Measurements from ENCODE around the gene ARSD.

GRCh38 chrX:2934715-2935710, 5.9 kb upstream of the ARSD start:
- TF ChIP-seq POLR2A (IDR thresholded peaks at IDR 0.05; ENCODE audit: borderline replicate concordance, extremely low read depth, insufficient read depth, insufficient read length) (no peak), CTCF (IDR thresholded peaks at IDR 0.05 in 2 of 3, conservative IDR thresholded peaks at IDR 0.05 in 1 of 3; ENCODE audit: borderline replicate concordance in 1 of 3, insufficient read depth in 1 of 3, low read depth in 2 of 3, low read length in 2 of 3) (no peak), YY1 (IDR thresholded peaks at IDR 0.05; ENCODE audit: extremely low read depth, insufficient replicate concordance, low read depth, low read length) (no peak), SIN3A (IDR thresholded peaks at IDR 0.05; ENCODE audit: low read depth) (no peak), POLR2AphosphoS5 (IDR thresholded peaks at IDR 0.05; ENCODE audit: low read depth, low read length) (no peak), ZNF274 (IDR thresholded peaks at IDR 0.05; ENCODE audit: low read depth, low read length) (no peak), ELF1 (IDR thresholded peaks at IDR 0.05; ENCODE audit: borderline replicate concordance, low read depth) (no peak)

Measured in HCT116 (cell line).